Lung (tissue), 12 donors: ENCODE measurements around the gene LRP1B. TPM values are rescaled to one million over a fixed set of nuclear protein-coding genes. Genes with fewer than 3 reads are reported as not detected.
A peak's percentile ranks its signal among the peaks of the same experiment; 100 is the strongest.

Experiments used
- ATAC-seq: fragments of 200-7000 bp; cut with Tn5 transposase; one replicate; pipeline ENCODE4 v1.9.1; 2020; ENCODE audit warnings: moderate number of reproducible peaks; ENCODE audit not compliant: insufficient read depth, low FRiP score
- DNase-seq, 3 donors: peaks; one replicate each; pipeline ENCODE4 v3.0.0-alpha.2; 2013 to 2017
- H3K27ac ChIP-seq, 2 donors: one replicate each; pipeline ENCODE4 v1.5.1; 2013; ENCODE audit warnings: mild to moderate bottlenecking in 2 of 2, moderate library complexity in 2 of 2, control low read depth in 1 of 2, inconsistent platforms in 1 of 2, low read depth in 1 of 2, low read length in 1 of 2
- H3K27me3 ChIP-seq, 3 donors: one replicate each; pipeline ENCODE4 v1.5.1; 2013; ENCODE audit warnings: low read length in 2 of 3; ENCODE audit not compliant: control insufficient read depth in 3 of 3, insufficient read depth in 3 of 3
- H3K36me3 ChIP-seq, 4 donors: one replicate each; pipeline ENCODE4 v1.5.1; 2013; ENCODE audit warnings: low read length in 4 of 4, mild to moderate bottlenecking in 1 of 4, moderate library complexity in 1 of 4; ENCODE audit not compliant: control insufficient read depth in 4 of 4, insufficient read depth in 4 of 4
- H3K4me1 ChIP-seq, 5 donors: one replicate each; pipeline ENCODE4 v1.5.1; 2013; ENCODE audit warnings: low read length in 5 of 5, mild to moderate bottlenecking in 2 of 5, moderate library complexity in 1 of 5; ENCODE audit not compliant: control insufficient read depth in 5 of 5, insufficient read depth in 5 of 5
- H3K4me3 ChIP-seq: one replicate; pipeline ENCODE4 v1.5.1; 2013; ENCODE audit warnings: mild to moderate bottlenecking, control low read depth, moderate library complexity
- H3K9ac ChIP-seq, 2 donors: one replicate each; pipeline ENCODE4 v1.5.1; 2013; ENCODE audit warnings: low read length in 2 of 2, control low read depth in 1 of 2; ENCODE audit not compliant: insufficient read depth in 1 of 2
- H3K9me3 ChIP-seq, 4 donors: one replicate each; pipeline ENCODE4 v1.5.1; 2013; ENCODE audit warnings: low read length in 3 of 4, mild to moderate bottlenecking in 1 of 4, moderate library complexity in 1 of 4; ENCODE audit not compliant: control insufficient read depth in 4 of 4, insufficient read depth in 3 of 4
- CTCF ChIP-seq: IDR thresholded peaks from 2 replicates; pipeline ENCODE4 v1.5.1; 2012; ENCODE audit warnings: mild to moderate bottlenecking; ENCODE audit errors: control extremely low read depth, extremely low read depth
- WGBS, 2 donors: extraction: QIAGEN DNeasy Blood & Tissue Kit; methylation state at CpG; one replicate each; pipeline ENCODE4 v1.1.7; 2013; 5-methylcytosine and 5-hydroxymethylcytosine counted together
- polyA plus RNA-seq, 2 donors: library from polyadenylated mRNA; stranded (reverse); fragments of 200-250 nt; gene quantifications; one replicate each; pipeline ENCODE4 v1.2.1, GENCODE V29; 2013
- total RNA-seq, 2 donors: library from RNA; depleted of rRNA in 1 of 2; stranded (reverse); fragments of >200 nt in 1 of 2; gene quantifications; one replicate each; pipeline ENCODE4 v1.2.1, GENCODE V29; 2014 to 2021
- donor health status: control.
- donor health status: control.
- donor health status: Bipolar disorder and iron deficiency.
- donor health status: healthy.
- donor health status: DM: yes; HTN: yes; CAD: no.

Gene LRP1B
- total and polyA plus RNA-seq, 4 donors = 0.01 to 6.5 (median 0.16) TPM

- H3K9ac ChIP-seq = no peak overlapping the region
- no peak overlapping the region for H3K27ac ChIP-seq
- 76 to 88% methylated on average over 1 of the region's 1 CpG for WGBS, 2 donors
- no peak overlapping the region for H3K4me3 ChIP-seq
- peaks cover 0 to 2% (median 0%) of the 10 kb centered on the region in 5 donors for H3K4me1 ChIP-seq
- TF ChIP-seq CTCF = no peak
- no peaks in the 10 kb centered on the region for H3K36me3 ChIP-seq
- no peak for DNase-seq
- no peaks in the 10 kb centered on the region for H3K9me3 ChIP-seq
- no peak for ATAC-seq
- H3K27me3 ChIP-seq = no peaks in the 10 kb centered on the region
These were observed 1109.7 kb downstream of the LRP1B start for GRCh38 chr2:141021109-141021508.

- 89 to 91% methylated on average over 3 of the region's 3 CpGs for WGBS, 2 donors
These were observed 1110.5 kb downstream of the LRP1B start for GRCh38 chr2:141020346-141020745.

GRCh38 chr2:141015341-141016047, 1115.3 kb downstream of the LRP1B start:
- H3K9ac ChIP-seq = no peak overlapping the region
- H3K4me3 ChIP-seq = no peak overlapping the region
- H3K27ac ChIP-seq = peak overlapping the region in 1 of 2 donors; percentile 9
- DNase-seq = peak; percentile 66 to 80 (median 80)
- H3K9me3 ChIP-seq = no peaks in the 10 kb centered on the region
- TF ChIP-seq CTCF = no peak
- ATAC-seq = no peak
- H3K27me3 ChIP-seq = no peaks in the 10 kb centered on the region
- no peaks in the 10 kb centered on the region for H3K36me3 ChIP-seq
- H3K4me1 ChIP-seq = peaks cover 0 to 9% (median 2%) of the 10 kb centered on the region in 5 donors
- 60 to 67% methylated on average over 4 of the region's 4 CpGs for WGBS, 2 donors

More at GRCh38 chr2:141020346-141020745, 1110.5 kb downstream of the LRP1B start:
- no peak for ATAC-seq
- Histone ChIP-seq H3K4me3 (no peak overlapping the region), H3K9me3 (no peaks in the 10 kb centered on the region), H3K27ac (no peak overlapping the region), H3K36me3 (no peaks in the 10 kb centered on the region), H3K9ac (no peak overlapping the region), H3K4me1 (peaks cover 0 to 6% (median 2%) of the 10 kb centered on the region in 5 donors), H3K27me3 (no peaks in the 10 kb centered on the region)
- no peak for DNase-seq
- no peak for TF ChIP-seq CTCF
